K562 (cell line): Measurements from ENCODE around the gene ALCAM. TPM values are rescaled to one million over a fixed set of nuclear protein-coding genes. Genes with fewer than 3 reads are reported as not detected.

Source experiments
- ATAC-seq: fragments of 200-7000 bp; cut with Tn5 transposase; 3 replicates; pipeline ENCODE4 v1.9.1; 2020; ENCODE audit warnings: moderate library complexity
- BruUV-seq: library from RNA; stranded (reverse); fragments of 400-500 nt; replicated peaks from 2 replicates; lab custom pipeline; 2021; lab: Mats Ljungman, UMichigan
- CTCF ChIA-PET: fragments of 300-600 bp; formaldehyde crosslinking; extraction: SDS; loops from one replicate; lab custom pipeline; 2021; ENCODE audit warnings: low intra/inter-chr PET ratio; lab: Yijun Ruan, JAX
- POLR2A ChIA-PET: fragments of 300-600, 350-650 bp; sonication (Branson Sonifier 250); formaldehyde crosslinking; extraction: SDS; loops from one replicate; lab custom pipeline; 2021; ENCODE audit warnings: antibody characterized with exemption, inconsistent platforms; lab: Yijun Ruan, JAX
- DNase-seq, 4 experiments: peaks; one replicate each; pipeline versions ENCODE4 v3.0.0 to v3.0.0-alpha.2; 2011 to 2018; ENCODE audit warnings: low spot score in 3 of 4, mixed read lengths in 3 of 4; ENCODE audit errors: extremely low read depth in 1 of 4
- FAIRE-seq: peaks from 2 replicates; lab custom pipeline; 2011; peaks lifted over from hg19 to GRCh38; lab: Jason Lieb, UNC
- H2AFZ ChIP-seq: 2 replicates; pipeline ENCODE4 v1.6.0; 2011; ENCODE audit warnings: low read depth, low read length, control low read depth, inconsistent platforms
- H3K27ac ChIP-seq: fragments of 200-600 bp; 3 replicates; pipeline ENCODE4 v1.8.0; 2011; ENCODE audit warnings: low read depth, mild to moderate bottlenecking, control low read depth, inconsistent platforms, low read length, moderate library complexity, mixed read lengths; ENCODE audit errors: extremely low read depth
- H3K27me3 ChIP-seq, 2 experiments: fragments of 300-600 bp in 1 of 2; 2 replicates in 1 of 2; 3 replicates in 1 of 2; pipeline versions ENCODE4 v1.6.0 to v1.8.0; 2011; ENCODE audit warnings: inconsistent platforms in 2 of 2, low read length in 2 of 2, mild to moderate bottlenecking in 1 of 2, mixed read lengths in 1 of 2, moderate library complexity in 1 of 2; ENCODE audit not compliant: control insufficient read depth in 2 of 2, insufficient read depth in 2 of 2
- H3K36me3 ChIP-seq: fragments of 300-600 bp; 3 replicates; pipeline ENCODE4 v1.8.0; 2011; ENCODE audit warnings: mild to moderate bottlenecking, low read length, inconsistent platforms; ENCODE audit not compliant: control insufficient read depth, insufficient read depth
- H3K4me1 ChIP-seq, 2 experiments: fragments of 200-600 bp in 1 of 2; replicated peaks in 1 of 2; 2 replicates in 1 of 2; 3 replicates in 1 of 2; pipeline versions ENCODE4 v1.5.1 to v1.8.0; 2011; ENCODE audit warnings: inconsistent platforms in 2 of 2, low read length in 2 of 2, mild to moderate bottlenecking in 1 of 2, mixed read lengths in 1 of 2, moderate library complexity in 1 of 2; ENCODE audit not compliant: control insufficient read depth in 2 of 2, insufficient read depth in 2 of 2
- H3K4me2 ChIP-seq: 2 replicates; pipeline ENCODE4 v1.6.1; 2011; ENCODE audit warnings: low read length, control low read depth, inconsistent platforms, mixed read lengths; ENCODE audit not compliant: insufficient read depth
- H3K4me3 ChIP-seq: fragments of 200-600 bp; sonication (generic), shearing (Covaris generic); 2 replicates; pipeline ENCODE4 v1.5.1; 2016; ENCODE audit warnings: control low read depth, inconsistent platforms
- H3K79me2 ChIP-seq: fragments of 200-600 bp; 3 replicates; pipeline ENCODE4 v1.8.0; 2011; ENCODE audit warnings: low read length, inconsistent platforms; ENCODE audit not compliant: control insufficient read depth, insufficient read depth
- H3K9ac ChIP-seq, 2 experiments: 2 replicates each; pipeline versions ENCODE4 v1.6.0 to v1.6.1; 2011; ENCODE audit warnings: low read depth in 2 of 2, low read length in 2 of 2, control low read depth in 1 of 2, inconsistent platforms in 1 of 2, mild to moderate bottlenecking in 1 of 2, mixed read lengths in 1 of 2; ENCODE audit not compliant: insufficient read depth in 1 of 2
- H3K9me1 ChIP-seq: one replicate; pipeline ENCODE4 v1.6.0; 2011; ENCODE audit warnings: inconsistent platforms, mild to moderate bottlenecking, low read length, moderate library complexity; ENCODE audit not compliant: control insufficient read depth, insufficient read depth
- H3K9me3 ChIP-seq: replicated peaks from 2 replicates; pipeline ENCODE4 v1.5.1; 2011; ENCODE audit warnings: low read depth, low read length, inconsistent platforms; ENCODE audit not compliant: control insufficient read depth, insufficient read depth
- H4K20me1 ChIP-seq: replicated peaks from 2 replicates; pipeline ENCODE4 v1.6.1; 2011; ENCODE audit warnings: low read length, inconsistent platforms, mixed read lengths; ENCODE audit not compliant: control insufficient read depth, insufficient read depth
- EGR1 ChIP-seq: fragments of 450-650 bp; conservative IDR thresholded peaks from 2 replicates; pipeline ENCODE4 v1.6.1; 2017; ENCODE audit warnings: mild to moderate bottlenecking
- ELF1 ChIP-seq: fragments of 200-800 bp; sonication (Bioruptor generic); IDR thresholded peaks from 2 replicates; pipeline ENCODE4 v1.6.1; 2016; ENCODE audit warnings: missing genetic modification characterization, missing compliant biosample characterization
- ELF2 ChIP-seq: fragments of 250-450 bp; sonication (Bioruptor Pico); IDR thresholded peaks from 2 replicates; pipeline ENCODE4 v1.5.0; 2021; ENCODE audit warnings: mild to moderate bottlenecking
- FOXP1 ChIP-seq: sonication (generic); formaldehyde crosslinking; IDR thresholded peaks from 2 replicates; pipeline ENCODE4 v1.8.0; 2022; ENCODE audit warnings: mild to moderate bottlenecking, missing genetic modification reagents
- GABPA ChIP-seq: fragments of 200-800 bp; sonication (Bioruptor generic); conservative IDR thresholded peaks from 2 replicates; pipeline ENCODE4 v1.6.1; 2016; ENCODE audit warnings: low read depth, missing genetic modification characterization, missing compliant biosample characterization
- HLTF ChIP-seq: fragments of 450-650 bp; IDR thresholded peaks from 2 replicates; pipeline ENCODE4 v1.6.1; 2016
- NFXL1 ChIP-seq: fragments of 450-650 bp; formaldehyde crosslinking; IDR thresholded peaks from 2 replicates; pipeline ENCODE4 v1.4.0; 2021; ENCODE audit warnings: mild to moderate bottlenecking
- POLR3G ChIP-seq: IDR thresholded peaks from 2 replicates; pipeline ENCODE4 v1.6.1; 2011; ENCODE audit not compliant: insufficient read length, insufficient replicate concordance; ENCODE audit errors: extremely low read depth
- PRMT5 ChIP-seq: sonication (generic); formaldehyde crosslinking; IDR thresholded peaks from 2 replicates; pipeline ENCODE4 v1.5.0; 2020; ENCODE audit warnings: missing genetic modification reagents
- SMARCA4 ChIP-seq: fragments of 450-650 bp; IDR thresholded peaks from 2 replicates; pipeline ENCODE4 v1.6.1; 2016
- SRSF3 ChIP-seq: fragments of 200-400 bp; formaldehyde crosslinking; IDR thresholded peaks from 2 replicates; pipeline ENCODE4 v1.6.1; 2016; ENCODE audit warnings: mild to moderate bottlenecking, low read length, moderate library complexity; ENCODE audit not compliant: insufficient read depth
- TRIM28 ChIP-seq: fragments of 450-650 bp; IDR thresholded peaks from 2 replicates; pipeline ENCODE4 v1.6.1; 2017
- ZBTB17 ChIP-seq: fragments of 450-650 bp; formaldehyde crosslinking; IDR thresholded peaks from 2 replicates; pipeline ENCODE4 v1.4.0; 2020; ENCODE audit warnings: mild to moderate bottlenecking
- ZKSCAN8 ChIP-seq: fragments of 200-800 bp; sonication (Bioruptor generic); IDR thresholded peaks from 2 replicates; pipeline ENCODE4 v1.6.1; 2016; ENCODE audit warnings: missing genetic modification characterization, missing compliant biosample characterization
- ZNF436 ChIP-seq: fragments of 250-450, 450-650 bp; sonication (Bioruptor Pico); formaldehyde crosslinking; IDR thresholded peaks from 2 replicates; pipeline ENCODE4 v1.7.0; 2020; ENCODE audit warnings: mild to moderate bottlenecking
- WGBS: fragments of 100-300 bp; shearing (Covaris generic); methylation state at CpG from one replicate; pipeline ENCODE4 v1.1.6; 2016; ENCODE audit warnings: low coverage, mixed read lengths; ENCODE audit not compliant: insufficient coverage; ENCODE audit errors: missing lambda C conversion rate; 5-methylcytosine and 5-hydroxymethylcytosine counted together
- in situ Hi-C: fragments of 300-500 bp; cut with MboI; formaldehyde crosslinking; loops from 4 replicates; pipeline ENCODE4 v1.15.0; 2018; ENCODE audit warnings: inconsistent platforms, mixed read lengths
- intact Hi-C: fragments of 100-400 bp; cut with micrococcal nuclease; formaldehyde crosslinking; loops from 2 replicates; pipeline ENCODE4 v1.14.2; 2022
- polyA plus RNA-seq, 8 experiments: library from polyadenylated mRNA; depleted of rRNA in 4 of 8; stranded (reverse) in 5 of 8; unstranded in 3 of 8; fragments of >200 nt; fragmentation: Nextera tagmentation in 2 of 8; fragmentation: Illumina TruSeq in 1 of 8; extraction: Ambion mirVana in 2 of 8; extraction: Trizol in 1 of 8; gene quantifications; 2 replicates each; pipeline versions ENCODE4 v1.2.1 to v1.2.3, GENCODE V29; 2011 to 2014; ENCODE audit warnings: inconsistent platforms in 1 of 8, missing spikeins in 1 of 8
- total RNA-seq, 7 experiments: library from RNA; depleted of rRNA in 6 of 7; stranded (reverse); fragments of >200 nt in 6 of 7; fragmentation: Illumina TruSeq in 2 of 7; extraction: Trizol in 2 of 7; gene quantifications; 2 replicates each; pipeline versions ENCODE4 v1.2.1 to v1.2.3, GENCODE V29; 2011 to 2021; ENCODE audit warnings: low replicate concordance in 1 of 7
- TF ChIP-seq, protein P1 (sequence below): sonication (generic); formaldehyde crosslinking; IDR thresholded peaks from 2 replicates; pipeline ENCODE4 v1.8.1; 2022; ENCODE audit warnings: missing genetic modification reagents
- TF ChIP-seq, protein P2 (sequence below): fragments of 250-450 bp; sonication (Bioruptor Pico); IDR thresholded peaks from 2 replicates; pipeline ENCODE4 v1.5.0; 2020; ENCODE audit warnings: mild to moderate bottlenecking

ALCAM gene
- total and polyA plus RNA-seq, 9 of the 15 experiments (the other 6 are each of a cell fraction or from before 2014, with no cell fraction given): 0.03 to 0.98 (median 0.14) TPM; not detected in 1

DNA sequence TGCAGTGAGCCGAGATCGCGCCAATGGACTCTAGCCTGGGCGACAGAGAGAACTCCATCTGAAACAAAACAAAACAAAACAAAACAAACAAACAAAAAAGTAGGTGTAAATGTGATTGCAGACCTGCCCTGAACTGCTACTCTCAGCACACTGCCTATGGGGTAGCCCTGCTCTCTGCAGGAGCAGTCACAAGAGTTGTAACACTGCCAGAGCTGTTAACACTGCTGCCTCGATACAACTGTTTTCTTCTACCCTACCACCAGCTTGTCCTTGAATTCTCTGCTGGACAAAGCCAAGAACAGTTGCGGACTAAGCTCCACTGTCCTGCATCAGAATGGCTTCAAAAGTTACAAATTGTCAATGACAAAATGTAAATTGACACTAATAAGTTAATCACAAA, 89.3 kb downstream of the ALCAM start:
- no peak for FAIRE-seq
- H3K9ac ChIP-seq: no peak overlapping the region
- no peak for ATAC-seq
- H2AFZ ChIP-seq: no peak overlapping the region
- intact Hi-C loops: no loop called here
- H3K27ac ChIP-seq: no peak overlapping the region
- WGBS: 0% methylated on average over 6 of the region's 6 CpGs
- no peak overlapping the region for H3K4me3 ChIP-seq
- ChIA-PET CTCF (no interaction called here), POLR2A (no interaction called here)
- H3K36me3 ChIP-seq: no peaks in the 10 kb centered on the region
- no TSS peak for BruUV-seq
- no peaks in the 10 kb centered on the region for H3K79me2 ChIP-seq
- TF ChIP-seq ZNF436 (no peak), EGR1 (no peak), TRIM28 (no peak), POLR3G (no peak), ZBTB17 (CRISPR knock-in tag) (no peak), SRSF3 (no peak), ZKSCAN8 (CRISPR knock-in tag) (no peak), HLTF (no peak), GABPA (no peak), ELF2 (no peak), SMARCA4 (no peak), PRMT5 (CRISPR knock-in tag) (no peak), FOXP1 (no peak), ELF1 (no peak), NFXL1 (no peak)
- TF ChIP-seq, protein P1, sequence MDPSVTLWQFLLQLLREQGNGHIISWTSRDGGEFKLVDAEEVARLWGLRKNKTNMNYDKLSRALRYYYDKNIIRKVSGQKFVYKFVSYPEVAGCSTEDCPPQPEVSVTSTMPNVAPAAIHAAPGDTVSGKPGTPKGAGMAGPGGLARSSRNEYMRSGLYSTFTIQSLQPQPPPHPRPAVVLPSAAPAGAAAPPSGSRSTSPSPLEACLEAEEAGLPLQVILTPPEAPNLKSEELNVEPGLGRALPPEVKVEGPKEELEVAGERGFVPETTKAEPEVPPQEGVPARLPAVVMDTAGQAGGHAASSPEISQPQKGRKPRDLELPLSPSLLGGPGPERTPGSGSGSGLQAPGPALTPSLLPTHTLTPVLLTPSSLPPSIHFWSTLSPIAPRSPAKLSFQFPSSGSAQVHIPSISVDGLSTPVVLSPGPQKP: no peak
- TF ChIP-seq, protein P2, sequence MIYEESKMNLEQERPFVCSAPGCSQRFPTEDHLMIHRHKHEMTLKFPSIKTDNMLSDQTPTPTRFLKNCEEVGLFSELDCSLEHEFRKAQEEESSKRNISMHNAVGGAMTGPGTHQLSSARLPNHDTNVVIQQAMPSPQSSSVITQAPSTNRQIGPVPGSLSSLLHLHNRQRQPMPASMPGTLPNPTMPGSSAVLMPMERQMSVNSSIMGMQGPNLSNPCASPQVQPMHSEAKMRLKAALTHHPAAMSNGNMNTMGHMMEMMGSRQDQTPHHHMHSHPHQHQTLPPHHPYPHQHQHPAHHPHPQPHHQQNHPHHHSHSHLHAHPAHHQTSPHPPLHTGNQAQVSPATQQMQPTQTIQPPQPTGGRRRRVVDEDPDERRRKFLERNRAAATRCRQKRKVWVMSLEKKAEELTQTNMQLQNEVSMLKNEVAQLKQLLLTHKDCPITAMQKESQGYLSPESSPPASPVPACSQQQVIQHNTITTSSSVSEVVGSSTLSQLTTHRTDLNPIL (CRISPR knock-in tag): no peak
- no peak for DNase-seq
- no peaks in the 10 kb centered on the region for H3K9me1 ChIP-seq
- H4K20me1 ChIP-seq: no peaks in the 10 kb centered on the region
- in situ Hi-C loops: no loop called here
- H3K9me3 ChIP-seq: no peaks in the 10 kb centered on the region
- H3K4me2 ChIP-seq: no peak overlapping the region
- H3K4me1 ChIP-seq: no peaks in the 10 kb centered on the region
- H3K27me3 ChIP-seq: no peaks in the 10 kb centered on the region
